H9 (cell line): Measurements from ENCODE around the gene TTC29. TPM values are rescaled to one million over a fixed set of nuclear protein-coding genes. Genes with fewer than 3 reads are reported as not detected.

Experiments used
- DNase-seq: peaks from one replicate; pipeline ENCODE4 v3.0.0-alpha.2; 2017
- H2AFZ ChIP-seq: one replicate; pipeline ENCODE4 v1.6.1; 2013; ENCODE audit warnings: mild to moderate bottlenecking, low read length, control low read depth, moderate library complexity
- H2AK5ac ChIP-seq: 2 replicates; pipeline ENCODE4 v1.6.1; 2013; ENCODE audit warnings: low read length, control low read depth, mixed read lengths; ENCODE audit not compliant: insufficient read length
- H2BK120ac ChIP-seq: one replicate; pipeline ENCODE4 v1.6.1; 2013; ENCODE audit warnings: low read depth, mild to moderate bottlenecking, low read length, control low read depth, inconsistent platforms; ENCODE audit not compliant: poor library complexity, severe bottlenecking
- H2BK12ac ChIP-seq: 2 replicates; pipeline ENCODE4 v1.6.1; 2013; ENCODE audit warnings: low read length, control low read depth, mixed read lengths, low read depth; ENCODE audit not compliant: insufficient read length
- H2BK15ac ChIP-seq: 2 replicates; pipeline ENCODE4 v1.6.1; 2013; ENCODE audit warnings: low read depth, low read length, control low read depth
- H2BK20ac ChIP-seq: one replicate; pipeline ENCODE4 v1.6.1; 2013; ENCODE audit warnings: low read depth, mild to moderate bottlenecking, low read length, control low read depth, inconsistent platforms; ENCODE audit not compliant: poor library complexity, severe bottlenecking
- H2BK5ac ChIP-seq: 2 replicates; pipeline ENCODE4 v1.6.1; 2013; ENCODE audit warnings: low read length, control low read depth, mixed read lengths; ENCODE audit not compliant: insufficient read length
- H3K14ac ChIP-seq: 2 replicates; pipeline ENCODE4 v1.6.1; 2013; ENCODE audit warnings: low read length, control low read depth; ENCODE audit not compliant: insufficient read depth
- H3K18ac ChIP-seq: 2 replicates; pipeline ENCODE4 v1.6.1; 2013; ENCODE audit warnings: low read depth, mild to moderate bottlenecking, mixed read lengths, low read length, control low read depth; ENCODE audit not compliant: insufficient read length
- H3K23ac ChIP-seq: 2 replicates; pipeline ENCODE4 v1.6.1; 2013; ENCODE audit warnings: low read length, control low read depth, mixed read lengths, low read depth; ENCODE audit not compliant: insufficient read length
- H3K23me2 ChIP-seq: 2 replicates; pipeline ENCODE4 v1.6.1; 2013; ENCODE audit warnings: low read depth, mild to moderate bottlenecking, mixed read lengths, low read length, control low read depth; ENCODE audit not compliant: insufficient read length, poor library complexity, severe bottlenecking
- H3K27ac ChIP-seq: 2 replicates; pipeline ENCODE4 v1.5.1; 2013; ENCODE audit warnings: low read length, control low read depth, mixed read lengths, low read depth; ENCODE audit not compliant: insufficient read length
- H3K27me3 ChIP-seq: 2 replicates; pipeline ENCODE4 v1.6.1; 2013; ENCODE audit warnings: low read length, control low read depth, inconsistent platforms; ENCODE audit not compliant: insufficient read depth
- H3K4ac ChIP-seq: 2 replicates; pipeline ENCODE4 v1.6.1; 2013; ENCODE audit warnings: low read depth, mild to moderate bottlenecking, control low read depth, inconsistent platforms, low read length, moderate library complexity
- H3K4me1 ChIP-seq: 2 replicates; pipeline ENCODE4 v1.6.1; 2013; ENCODE audit warnings: low read length, control low read depth, inconsistent platforms; ENCODE audit not compliant: insufficient read depth
- H3K4me2 ChIP-seq: 2 replicates; pipeline ENCODE4 v1.6.1; 2013; ENCODE audit warnings: low read length, control low read depth, mixed read lengths; ENCODE audit not compliant: insufficient read length, insufficient read depth
- H3K56ac ChIP-seq: 2 replicates; pipeline ENCODE4 v1.6.1; 2013; ENCODE audit warnings: low read depth, mild to moderate bottlenecking, mixed read lengths, low read length, control low read depth; ENCODE audit not compliant: insufficient read length
- H3K79me1 ChIP-seq: 2 replicates; pipeline ENCODE4 v1.6.1; 2013; ENCODE audit warnings: low read depth, mild to moderate bottlenecking, moderate library complexity, low read length, control low read depth, inconsistent platforms; ENCODE audit not compliant: insufficient read depth, poor library complexity, severe bottlenecking
- H3K79me2 ChIP-seq: 2 replicates; pipeline ENCODE4 v1.6.1; 2013; ENCODE audit warnings: low read length, control low read depth, inconsistent platforms; ENCODE audit not compliant: insufficient read depth
- H3K9ac ChIP-seq: 2 replicates; pipeline ENCODE4 v1.6.1; 2013; ENCODE audit warnings: low read length, control low read depth, mixed read lengths; ENCODE audit not compliant: insufficient read length; ENCODE audit errors: extremely low read depth
- H3K9me3 ChIP-seq: one replicate; pipeline ENCODE4 v1.6.1; 2013; ENCODE audit warnings: low read depth, low read length, inconsistent platforms; ENCODE audit not compliant: control insufficient read depth
- H3T11ph ChIP-seq: one replicate; pipeline ENCODE4 v1.6.1; 2013; ENCODE audit warnings: mild to moderate bottlenecking, low read length, control low read depth, inconsistent platforms
- H4K20me1 ChIP-seq: one replicate; pipeline ENCODE4 v1.6.1; 2013; ENCODE audit not compliant: control insufficient read depth, insufficient read length, insufficient read depth
- H4K5ac ChIP-seq: 2 replicates; pipeline ENCODE4 v1.6.1; 2013; ENCODE audit warnings: low read depth, mild to moderate bottlenecking, mixed read lengths, low read length, control low read depth; ENCODE audit not compliant: insufficient read length
- H4K8ac ChIP-seq: replicated peaks from 2 replicates; pipeline ENCODE4 v1.6.1; 2013; ENCODE audit warnings: low read length, control low read depth, mixed read lengths, low read depth; ENCODE audit not compliant: insufficient read length
- H4K91ac ChIP-seq: 2 replicates; pipeline ENCODE4 v1.6.1; 2013; ENCODE audit warnings: low read depth, mild to moderate bottlenecking, moderate library complexity, mixed read lengths, low read length, control low read depth; ENCODE audit not compliant: insufficient read length
- H3K27ac Mint-ChIP-seq, 3 experiments: 2 replicates in 2 of 3; 3 replicates in 1 of 3; pipeline ENCODE4 v1.8.0; 2020 to 2021; ENCODE audit warnings: mixed read lengths in 3 of 3, mild to moderate bottlenecking in 1 of 3, moderate library complexity in 1 of 3
- H3K27me3 Mint-ChIP-seq: 2 replicates; pipeline ENCODE4 v1.8.0; 2021; ENCODE audit warnings: low read depth, mild to moderate bottlenecking, moderate library complexity, mixed read lengths
- H3K36me3 Mint-ChIP-seq, 3 experiments: 2 replicates in 2 of 3; 3 replicates in 1 of 3; pipeline ENCODE4 v1.8.0; 2020 to 2021; ENCODE audit warnings: low read depth in 3 of 3, mixed read lengths in 3 of 3; ENCODE audit not compliant: insufficient read depth in 1 of 3
- H3K4me1 Mint-ChIP-seq, 2 experiments: 2 replicates each; pipeline ENCODE4 v1.8.0; 2020; ENCODE audit warnings: mixed read lengths in 2 of 2
- H3K4me3 Mint-ChIP-seq, 2 experiments: 2 replicates in 1 of 2; 3 replicates in 1 of 2; pipeline ENCODE4 v1.8.0; 2020 to 2021; ENCODE audit warnings: mild to moderate bottlenecking in 2 of 2, mixed read lengths in 2 of 2, moderate library complexity in 1 of 2
- H3K9me3 Mint-ChIP-seq, 2 experiments: 2 replicates in 1 of 2; 3 replicates in 1 of 2; pipeline ENCODE4 v1.8.0; 2020; ENCODE audit warnings: mild to moderate bottlenecking in 2 of 2, mixed read lengths in 2 of 2, moderate library complexity in 1 of 2
- CTCF ChIP-seq: fragments of 200-600 bp; sonication (generic); conservative IDR thresholded peaks from 3 replicates; pipeline ENCODE4 v1.8.0; 2021; ENCODE audit warnings: antibody characterized with exemption, mild to moderate bottlenecking
- WGBS: extraction: QIAGEN DNeasy Blood & Tissue Kit; methylation state at CpG from one replicate; pipeline ENCODE4 v1.1.7; 2013; ENCODE audit warnings: missing lambda C conversion rate, low lambda C conversion rate, mixed read lengths; ENCODE audit not compliant: insufficient read length; ENCODE audit errors: extremely low coverage; 5-methylcytosine and 5-hydroxymethylcytosine counted together
- total RNA-seq: library from RNA; stranded (reverse); gene quantifications from 2 replicates; pipeline ENCODE4 v1.2.1, GENCODE V29; 2021

TTC29 gene
- total RNA-seq, 1 experiment from 2014 or later: not detected

GRCh38 chr4:146814750-146815149, 130.9 kb downstream of the TTC29 start:
- H4K91ac ChIP-seq: no peak overlapping the region
- H3K14ac ChIP-seq: no peak overlapping the region
- H3K27me3 ChIP-seq: no peaks in the 10 kb centered on the region
- no peak overlapping the region for H2BK120ac ChIP-seq
- H3K4me1 ChIP-seq: no peaks in the 10 kb centered on the region
- H2BK5ac ChIP-seq: no peak overlapping the region
- no peak for DNase-seq
- no peak overlapping the region for H2AFZ ChIP-seq
- no peak overlapping the region for H2AK5ac ChIP-seq
- Mint-ChIP-seq H3K36me3 (no peaks in the 10 kb centered on the region), H3K27me3 (no peaks in the 10 kb centered on the region; the same call in 1 of the 2 replicates), H3K9me3 (no peaks in the 10 kb centered on the region), H3K4me1 (peaks cover 0 to 2% of the 10 kb centered on the region in 2 experiments; a peak in 1 of 4 replicates), H3K27ac (no peak overlapping the region), H3K4me3 (no peak overlapping the region)
- H3K9ac ChIP-seq: no peak overlapping the region
- H3K79me1 ChIP-seq: no peaks in the 10 kb centered on the region
- no peak overlapping the region for H3T11ph ChIP-seq
- no peak overlapping the region for H2BK12ac ChIP-seq
- no peak overlapping the region for H3K4me2 ChIP-seq
- no peak overlapping the region for H4K8ac ChIP-seq
- no peaks in the 10 kb centered on the region for H3K9me3 ChIP-seq
- H3K27ac ChIP-seq: no peak overlapping the region
- no peak overlapping the region for H3K23ac ChIP-seq
- H4K20me1 ChIP-seq: no peaks in the 10 kb centered on the region
- no peak for TF ChIP-seq CTCF
- H3K79me2 ChIP-seq: no peaks in the 10 kb centered on the region
- H3K56ac ChIP-seq: no peak overlapping the region
- H2BK15ac ChIP-seq: no peak overlapping the region
- no peak overlapping the region for H3K4ac ChIP-seq
- no peak overlapping the region for H2BK20ac ChIP-seq
- WGBS: no CpG with 5 or more reads among the region's 5 CpGs
- H4K5ac ChIP-seq: no peak overlapping the region
- H3K23me2 ChIP-seq: no peaks in the 10 kb centered on the region
- no peak overlapping the region for H3K18ac ChIP-seq
